ENCODE data around the gene TBX5.
"Not testable (repeated sequence)": the region's sequence is repeated elsewhere in the genome, so short reads cannot be mapped to it uniquely, and the experiment has no call there.

The TBX5 gene

DNA sequence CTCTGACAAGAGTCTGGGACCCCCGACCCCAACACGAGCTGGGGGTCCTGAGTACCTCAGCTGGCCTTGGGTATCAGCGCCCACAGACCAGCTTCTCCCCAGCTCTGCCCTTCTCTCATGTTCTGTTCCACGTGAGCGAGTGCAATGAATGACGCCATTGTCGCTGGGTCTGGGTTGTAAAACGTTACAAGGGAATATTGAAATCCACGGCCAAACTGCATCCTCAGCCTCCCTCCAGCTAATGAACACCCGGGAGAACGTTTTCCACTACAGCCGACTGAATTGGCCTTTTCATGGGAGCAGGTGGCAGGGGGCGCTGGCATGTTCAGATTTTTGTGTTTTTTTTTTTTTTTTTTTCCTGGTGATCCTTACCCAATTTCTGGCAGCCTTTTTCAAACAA lies 34.7 kb downstream of the TBX5 start:
- DNase-seq = no peak

DNA sequence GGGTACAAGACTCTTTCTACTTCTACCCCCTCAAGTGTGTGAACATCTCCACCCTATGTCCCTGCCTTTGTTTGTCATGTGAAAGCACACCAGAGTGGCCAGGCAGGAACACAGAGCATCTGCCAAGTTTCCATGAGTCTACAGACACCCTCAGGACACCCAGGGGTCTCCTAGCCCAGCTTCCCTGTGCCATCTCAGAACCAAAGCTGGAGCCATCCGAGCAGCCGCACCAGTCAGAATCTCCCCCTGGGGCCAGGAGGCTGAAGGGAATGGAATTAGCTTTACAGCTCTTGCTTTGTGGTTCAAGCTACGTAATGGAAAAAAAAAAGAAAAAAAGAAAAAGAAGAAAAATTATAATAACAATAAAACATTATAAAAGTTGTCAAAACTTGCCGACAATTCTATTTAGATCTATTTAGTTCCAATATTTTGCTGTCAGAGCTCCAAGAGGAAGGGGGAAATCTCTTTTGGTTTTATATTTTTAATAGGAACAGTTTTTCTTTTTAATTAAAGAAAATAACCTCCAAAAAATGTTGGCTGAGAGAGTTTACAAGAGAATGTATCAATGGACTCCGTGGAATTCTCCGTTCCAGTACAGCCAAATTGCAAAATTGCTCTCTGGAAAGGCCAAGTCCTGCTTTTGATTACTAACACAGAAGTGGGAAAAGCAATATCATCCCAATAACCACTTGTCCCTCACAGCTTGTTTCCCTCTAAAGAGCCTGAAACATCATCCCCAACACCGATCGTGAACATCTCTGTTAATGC lies 37.1 kb downstream of the TBX5 start:
- DNase-seq = no peak

- DNase-seq = no peak
Observed at GRCh38 chr12:114361992-114362391, 44.0 kb downstream of the TBX5 start.

GRCh38 chr12:114361545-114361944 lies 44.4 kb downstream of the TBX5 start:
- no peak for DNase-seq

DNA sequence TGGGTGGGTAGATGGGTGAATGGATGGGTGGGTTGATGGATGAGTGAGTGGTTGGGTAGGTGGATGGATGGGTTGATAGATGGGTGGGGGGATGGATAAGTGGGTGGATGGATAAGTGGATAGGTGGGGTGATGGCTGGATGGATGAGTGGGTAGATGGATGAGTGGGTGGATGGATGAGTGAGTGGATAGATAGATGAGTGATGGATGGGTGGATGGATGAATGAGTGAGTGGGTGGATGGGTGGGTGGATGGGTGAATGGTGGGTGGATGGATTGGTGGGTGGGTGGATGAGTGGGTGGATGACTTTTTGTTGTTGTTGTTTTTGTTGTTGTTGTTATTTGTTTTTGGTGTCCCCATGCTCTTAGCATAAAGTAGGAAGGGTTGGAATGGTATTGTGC lies 45.5 kb downstream of the TBX5 start:
- DNase-seq = no peak

GRCh38 chr12:114355389-114356088 lies 50.4 kb downstream of the TBX5 start:
- no peak for DNase-seq

- not testable (repeated sequence) for DNase-seq
Observed at GRCh38 chr12:114349239-114349638, 56.7 kb downstream of the TBX5 start.

DNA sequence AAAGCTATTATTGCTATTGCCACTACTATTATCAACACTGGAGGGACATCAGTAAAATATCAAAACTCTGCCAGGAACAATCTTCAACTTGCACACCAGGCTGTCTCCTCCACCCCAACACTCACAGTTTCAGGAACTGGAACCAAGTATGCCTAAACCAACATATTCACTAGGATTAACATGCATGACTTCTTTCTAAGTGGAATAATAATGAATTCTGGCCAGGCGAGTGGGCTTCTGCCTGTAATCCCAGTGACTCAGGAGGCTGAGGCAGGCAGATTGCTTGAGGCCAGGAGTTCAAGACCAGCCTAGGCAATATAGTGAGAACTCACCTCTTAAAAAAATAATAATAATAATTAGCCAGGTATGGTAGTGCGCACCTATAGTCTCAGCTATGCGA lies 58.1 kb downstream of the TBX5 start:
- no peak for DNase-seq

- DNase-seq = no peak
Observed at GRCh38 chr12:114344831-114345230, 61.1 kb downstream of the TBX5 start.

DNA sequence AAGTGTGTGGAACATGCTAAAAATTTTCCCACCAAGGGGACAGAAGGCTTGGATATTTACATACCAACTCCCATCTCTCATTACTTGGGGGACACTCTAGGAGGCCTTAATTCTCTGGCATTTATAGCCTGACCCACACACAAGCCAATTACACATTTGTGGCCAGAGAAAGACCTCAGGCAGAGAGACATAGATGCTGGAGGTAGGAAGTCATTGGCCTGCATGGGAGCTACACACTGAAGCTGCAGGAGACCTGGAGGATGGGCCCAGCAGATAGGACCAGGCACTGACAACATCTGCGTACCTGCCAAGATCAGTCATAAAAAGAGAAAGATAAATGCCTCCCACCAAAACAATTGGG lies 61.7 kb downstream of the TBX5 start:
- DNase-seq = no peak

GRCh38 chr12:114343585-114344302 lies 62.2 kb downstream of the TBX5 start:
- DNase-seq = no peak

DNA sequence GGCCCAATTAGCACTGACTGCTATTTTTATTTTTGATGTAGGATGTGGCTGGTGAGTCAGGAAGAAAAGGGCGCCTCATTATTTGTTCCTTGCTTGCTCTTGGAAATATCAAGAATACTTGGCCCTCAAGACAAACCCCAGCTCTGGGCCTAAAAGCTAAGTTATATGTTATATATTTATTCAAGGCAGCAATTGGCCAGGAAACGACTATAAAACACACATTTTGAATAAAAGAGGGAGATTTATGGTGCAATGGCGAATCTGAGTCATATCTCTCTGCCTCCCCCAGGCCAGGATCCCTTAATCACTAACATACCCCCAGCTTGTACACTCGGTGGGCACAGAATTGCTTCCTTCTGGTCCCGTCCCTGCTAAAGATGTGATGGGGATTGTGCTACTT lies 63.3 kb downstream of the TBX5 start:
- DNase-seq = no peak

GRCh38 chr12:114341635-114342034 lies 64.3 kb downstream of the TBX5 start:
- no peak for DNase-seq

GRCh38 chr12:114340231-114340630 lies 65.7 kb downstream of the TBX5 start:
- DNase-seq = no peak

DNA sequence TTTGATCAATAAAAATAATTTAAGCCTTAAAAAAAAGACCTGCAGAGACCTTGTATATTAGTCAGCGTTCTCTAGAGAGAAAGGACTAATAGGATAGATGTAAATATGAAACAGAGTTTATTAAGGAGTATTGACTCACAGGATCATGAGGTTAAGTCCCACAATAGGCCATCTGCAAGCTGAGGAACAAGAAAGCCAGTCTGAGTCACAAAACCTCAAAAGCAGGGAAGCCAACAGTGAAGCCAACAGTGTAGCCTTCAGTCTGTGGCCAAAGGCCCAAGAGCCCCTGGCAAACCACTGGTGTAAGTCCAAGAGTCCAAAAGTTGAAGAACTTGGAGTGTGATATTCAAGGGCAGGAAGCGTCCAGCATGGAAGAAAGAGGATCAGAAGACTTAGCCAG lies 66.3 kb downstream of the TBX5 start:
- no peak for DNase-seq

GRCh38 chr12:114335607-114336006 lies 70.3 kb downstream of the TBX5 start:
- no peak for DNase-seq

DNA sequence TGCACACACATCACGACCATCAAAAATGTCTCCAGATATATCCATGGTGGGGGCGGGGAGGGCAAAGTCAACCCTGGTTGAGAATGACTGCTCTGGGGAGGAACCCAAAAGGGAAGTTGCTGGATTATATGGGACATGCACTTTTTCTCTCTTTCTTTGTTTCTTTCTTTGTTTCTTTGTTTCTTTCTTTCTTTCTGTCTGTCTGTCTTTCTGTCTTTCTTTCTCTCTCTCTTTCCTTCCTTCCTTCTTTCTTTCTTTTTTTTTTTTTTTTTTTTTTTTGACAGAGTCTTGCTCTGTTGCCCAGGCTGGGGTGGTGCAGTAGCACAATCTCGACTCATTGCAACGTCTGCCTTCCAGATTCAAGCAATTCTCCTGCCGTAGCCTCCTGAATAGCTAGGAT lies 71.5 kb downstream of the TBX5 start:
- DNase-seq = no peak

GRCh38 chr12:114328292-114328691 lies 77.7 kb downstream of the TBX5 start:
- no peak for DNase-seq

DNA sequence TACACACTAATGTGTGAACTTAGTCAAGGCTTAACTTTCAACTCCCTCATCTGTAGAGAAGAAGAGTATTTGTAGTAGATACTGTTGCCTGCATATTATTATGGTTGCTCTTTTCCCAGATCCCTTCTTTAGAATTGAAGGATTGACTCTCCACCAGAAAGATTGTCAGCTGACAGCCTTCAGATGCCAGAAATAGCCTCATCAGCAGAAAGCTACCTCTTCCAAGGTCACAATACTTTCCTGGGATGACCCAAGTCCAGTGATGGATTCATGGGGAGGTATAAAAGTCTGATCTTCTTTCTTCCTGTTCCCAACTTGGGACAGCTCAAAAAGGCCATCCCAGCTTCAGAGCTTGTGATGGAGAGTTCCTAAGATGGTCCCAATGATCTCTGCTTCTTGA lies 78.2 kb downstream of the TBX5 start:
- DNase-seq = no peak

DNA sequence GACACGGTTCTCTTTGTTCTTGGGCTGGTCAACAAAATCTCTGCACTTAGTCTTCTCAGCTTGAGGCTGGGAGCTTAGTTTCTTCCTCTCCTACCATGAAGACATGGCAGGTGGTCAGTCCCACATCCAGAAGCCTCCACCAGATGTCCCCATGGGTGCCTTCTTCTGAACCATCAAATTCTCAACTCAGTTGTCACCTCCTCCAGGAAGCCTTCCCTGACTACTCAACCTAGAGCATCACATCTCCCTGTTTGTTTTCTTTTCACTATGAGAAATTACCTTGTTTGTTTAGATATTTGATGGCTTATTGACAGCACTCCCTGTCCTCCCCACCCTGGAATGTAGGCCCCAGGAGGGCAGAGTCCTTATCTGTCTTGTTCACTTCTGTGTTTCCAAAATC lies 84.4 kb downstream of the TBX5 start:
- DNase-seq = no peak

DNA sequence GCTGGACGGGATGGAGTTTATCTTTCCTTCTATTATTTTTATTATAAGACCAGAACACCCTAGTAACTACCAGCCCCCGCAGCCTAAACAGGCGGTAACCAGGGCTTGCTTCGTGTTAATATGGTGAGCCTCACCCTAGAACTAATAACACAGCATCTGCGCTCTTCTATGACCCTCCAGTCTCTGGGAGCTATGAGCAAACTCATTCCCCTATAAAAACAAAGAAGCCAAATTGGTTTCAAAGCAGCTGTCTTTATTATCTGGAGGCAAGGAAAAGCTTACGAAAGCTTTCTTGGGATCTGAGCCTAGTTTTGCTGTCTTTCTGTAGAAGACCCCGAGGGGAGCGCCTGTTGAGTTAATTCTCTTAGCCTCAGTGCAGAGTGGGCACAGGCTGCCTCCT lies 85.0 kb downstream of the TBX5 start:
- no peak for DNase-seq

DNA sequence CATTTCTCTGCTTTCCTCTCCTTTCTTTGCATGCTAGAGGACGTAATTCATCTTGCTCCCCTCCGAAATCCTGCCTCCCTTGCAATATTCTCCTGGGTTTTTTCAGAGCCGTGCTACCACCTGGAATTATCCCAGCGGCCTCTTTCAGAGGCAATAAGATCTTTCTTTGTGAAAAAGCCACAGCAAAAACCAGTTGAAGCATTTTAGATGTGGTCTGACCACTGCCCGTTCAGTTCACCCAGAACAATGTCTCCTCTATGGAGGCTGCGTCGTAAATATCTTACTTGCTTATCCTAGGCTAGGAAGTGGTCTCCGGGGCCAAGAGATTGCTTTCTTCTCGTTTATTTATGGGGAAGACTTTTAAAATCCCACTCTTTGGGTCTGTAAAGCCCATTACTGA lies 85.8 kb downstream of the TBX5 start:
- DNase-seq = no peak

DNA sequence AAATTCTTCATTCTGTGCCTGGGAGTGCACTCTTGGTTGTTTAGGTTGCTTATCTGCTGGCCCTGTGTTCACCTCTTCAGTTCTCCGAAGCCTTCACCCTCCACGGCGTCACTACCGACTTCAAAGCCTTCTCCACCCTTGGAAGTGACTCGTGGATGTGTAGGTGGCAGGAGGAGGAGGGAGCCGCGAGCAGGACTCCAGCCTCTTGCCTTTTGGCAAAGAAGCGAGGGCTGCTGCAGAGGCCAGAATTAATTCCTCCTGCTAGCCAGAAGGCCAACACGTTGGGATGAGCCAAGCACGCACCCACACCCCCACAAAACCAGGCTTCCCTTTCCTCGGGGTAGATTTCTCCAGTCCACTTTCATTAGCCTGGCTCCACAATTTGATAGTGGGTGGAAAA lies 86.5 kb downstream of the TBX5 start:
- no peak for DNase-seq

GRCh38 chr12:114318984-114319383 lies 87.0 kb downstream of the TBX5 start:
- DNase-seq = no peak
